Neural cell (in vitro differentiated cells): ENCODE data around the gene DMXL1. TPM values are rescaled to one million over a fixed set of nuclear protein-coding genes. Genes with fewer than 3 reads are reported as not detected.

ENCODE experiments used
- H2AFZ ChIP-seq: fragments of 200-600, 300-800 bp; sonication (generic), shearing (Covaris generic); 2 replicates; pipeline ENCODE4 v1.6.0; 2014; ENCODE audit warnings: low read depth, mild to moderate bottlenecking, antibody characterized with exemption, low read length, moderate library complexity
- H3F3A ChIP-seq: fragments of 200-600 bp; shearing (Covaris generic); 2 replicates; pipeline ENCODE4 v1.6.1; 2016; ENCODE audit warnings: mild to moderate bottlenecking, moderate library complexity, mixed read lengths, antibody characterized with exemption, low read length; ENCODE audit not compliant: insufficient read depth, poor library complexity, severe bottlenecking
- H3K27ac ChIP-seq: fragments of 200-600, 300-800 bp; sonication (generic), shearing (Covaris generic); 2 replicates; pipeline ENCODE4 v1.5.1; 2014; ENCODE audit warnings: mild to moderate bottlenecking, low read length, moderate library complexity
- H3K27me3 ChIP-seq: fragments of 300-800, 200-600 bp; sonication (generic), shearing (Covaris generic); 2 replicates; pipeline ENCODE4 v1.6.0; 2014; ENCODE audit warnings: mild to moderate bottlenecking, low read depth, low read length, moderate library complexity; ENCODE audit not compliant: insufficient read depth
- H3K36me3 ChIP-seq: fragments of 300-800, 200-600 bp; sonication (generic), shearing (Covaris generic); 2 replicates; pipeline ENCODE4 v1.5.1; 2014; ENCODE audit warnings: mild to moderate bottlenecking, antibody characterized with exemption, low read length, moderate library complexity; ENCODE audit not compliant: insufficient read depth
- H3K4me2 ChIP-seq: fragments of 300-800, 200-600 bp; sonication (generic), shearing (Covaris generic); 2 replicates; pipeline ENCODE4 v1.6.0; 2014; ENCODE audit warnings: mild to moderate bottlenecking, low read length
- H3K4me3 ChIP-seq: fragments of 300-800, 200-600 bp; sonication (generic), shearing (Covaris generic); 2 replicates; pipeline ENCODE4 v1.5.1; 2014; ENCODE audit warnings: mild to moderate bottlenecking, low read length, moderate library complexity
- H3K79me2 ChIP-seq: fragments of 200-600 bp; shearing (Covaris generic); replicated peaks from 2 replicates; pipeline ENCODE4 v1.6.0; 2014; ENCODE audit warnings: mild to moderate bottlenecking, low read length, moderate library complexity; ENCODE audit not compliant: insufficient read depth
- H3K9ac ChIP-seq: fragments of 300-800, 200-600 bp; sonication (generic), shearing (Covaris generic); 2 replicates; pipeline ENCODE4 v1.6.1; 2016; ENCODE audit warnings: mild to moderate bottlenecking, low read length, mixed read lengths
- H3K9me2 ChIP-seq: fragments of 200-600 bp; shearing (Covaris generic); 2 replicates; pipeline ENCODE4 v1.6.1; 2016; ENCODE audit warnings: mild to moderate bottlenecking, low read length, mixed read lengths; ENCODE audit not compliant: insufficient read depth
- H3K9me3 ChIP-seq: fragments of 200-600, 300-800 bp; sonication (generic), shearing (Covaris generic); 2 replicates; pipeline ENCODE4 v1.6.1; 2016; ENCODE audit warnings: mild to moderate bottlenecking, mixed run types, low read length, moderate library complexity, mixed read lengths
- H4K20me1 ChIP-seq: fragments of 200-600 bp; shearing (Covaris generic); 2 replicates; pipeline ENCODE4 v1.6.1; 2016; ENCODE audit warnings: mild to moderate bottlenecking, mixed run types; ENCODE audit not compliant: insufficient read depth
- EP300 ChIP-seq: fragments of 450-650 bp; conservative IDR thresholded peaks from 2 replicates; pipeline ENCODE4 v1.6.1; 2014; ENCODE audit warnings: antibody characterized with exemption, mild to moderate bottlenecking, moderate library complexity; ENCODE audit not compliant: poor library complexity, severe bottlenecking
- EZH2 ChIP-seq: fragments of 200-600, 300-800 bp; shearing (Covaris generic), sonication (generic); IDR thresholded peaks from 2 replicates; pipeline ENCODE4 v1.6.1; 2014; ENCODE audit warnings: antibody characterized with exemption, low read length, borderline replicate concordance, mild to moderate bottlenecking; ENCODE audit not compliant: insufficient read depth, poor library complexity, severe bottlenecking
- MXI1 ChIP-seq: fragments of 450-650 bp; conservative IDR thresholded peaks from 2 replicates; pipeline ENCODE4 v1.6.1; 2014; ENCODE audit warnings: antibody characterized with exemption, mild to moderate bottlenecking; ENCODE audit not compliant: poor library complexity, severe bottlenecking
- POLR2AphosphoS5 ChIP-seq: IDR thresholded peaks from 2 replicates; pipeline ENCODE4 v1.6.1; 2012
- RAD21 ChIP-seq: fragments of 450-650 bp; conservative IDR thresholded peaks from 2 replicates; pipeline ENCODE4 v1.6.1; 2014; ENCODE audit warnings: antibody characterized with exemption, mild to moderate bottlenecking, moderate library complexity
- SMC3 ChIP-seq: fragments of 450-650 bp; conservative IDR thresholded peaks from 2 replicates; pipeline ENCODE4 v1.6.1; 2014; ENCODE audit warnings: antibody characterized with exemption, mild to moderate bottlenecking, moderate library complexity; ENCODE audit not compliant: poor library complexity
- TAF1 ChIP-seq: IDR thresholded peaks from 2 replicates; pipeline ENCODE4 v1.6.1; 2012; ENCODE audit warnings: low read depth
- polyA plus RNA-seq: library from polyadenylated mRNA; depleted of rRNA; stranded (reverse); fragments of >200 nt; gene quantifications from 2 replicates; pipeline ENCODE4 v1.2.3, GENCODE V29; 2014
- TF ChIP-seq, protein P1 (sequence below): fragments of 450-650 bp; IDR thresholded peaks from 2 replicates; pipeline ENCODE4 v1.5.1; 2014; ENCODE audit warnings: antibody characterized with exemption, mild to moderate bottlenecking, moderate library complexity; ENCODE audit not compliant: poor library complexity, severe bottlenecking
- TF ChIP-seq, protein P2 (sequence below): IDR thresholded peaks from 2 replicates; pipeline ENCODE4 v1.6.1; 2012; ENCODE audit warnings: borderline replicate concordance

Gene DMXL1
- polyA plus RNA-seq, 1 donor from 2014 or later = 46.9 TPM

DNA sequence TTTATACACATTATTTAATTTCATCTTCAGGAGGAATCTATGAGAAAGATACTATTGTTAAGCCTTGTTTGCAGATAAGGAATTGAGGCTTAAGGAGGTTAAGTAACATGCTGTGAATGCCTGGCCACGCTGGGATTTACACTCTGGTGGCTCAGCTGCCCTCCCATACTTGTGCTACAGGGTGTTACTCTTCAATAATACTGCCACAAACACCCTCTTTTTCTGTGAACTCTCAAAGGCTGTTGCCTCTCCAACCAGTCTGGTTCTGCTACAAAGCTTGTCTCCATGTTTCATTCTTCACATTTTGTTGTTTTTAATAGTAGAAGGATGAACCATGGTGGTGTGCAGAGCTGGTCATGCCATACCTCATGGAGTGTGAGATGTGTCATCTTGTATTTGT lies 208.2 kb downstream of the DMXL1 start:
- Histone ChIP-seq H3K4me3 (no peak overlapping the region), H3K9me2 (no peaks in the 10 kb centered on the region), H3K79me2 (no peaks in the 10 kb centered on the region), H3K36me3 (no peaks in the 10 kb centered on the region), H3F3A (no peaks in the 10 kb centered on the region), H3K9ac (no peak overlapping the region), H3K4me2 (no peak overlapping the region), H3K9me3 (no peaks in the 10 kb centered on the region), H4K20me1 (no peaks in the 10 kb centered on the region), H3K27ac (no peak overlapping the region), H3K27me3 (no peaks in the 10 kb centered on the region), H2AFZ (no peak overlapping the region)
- TF ChIP-seq, protein P1, sequence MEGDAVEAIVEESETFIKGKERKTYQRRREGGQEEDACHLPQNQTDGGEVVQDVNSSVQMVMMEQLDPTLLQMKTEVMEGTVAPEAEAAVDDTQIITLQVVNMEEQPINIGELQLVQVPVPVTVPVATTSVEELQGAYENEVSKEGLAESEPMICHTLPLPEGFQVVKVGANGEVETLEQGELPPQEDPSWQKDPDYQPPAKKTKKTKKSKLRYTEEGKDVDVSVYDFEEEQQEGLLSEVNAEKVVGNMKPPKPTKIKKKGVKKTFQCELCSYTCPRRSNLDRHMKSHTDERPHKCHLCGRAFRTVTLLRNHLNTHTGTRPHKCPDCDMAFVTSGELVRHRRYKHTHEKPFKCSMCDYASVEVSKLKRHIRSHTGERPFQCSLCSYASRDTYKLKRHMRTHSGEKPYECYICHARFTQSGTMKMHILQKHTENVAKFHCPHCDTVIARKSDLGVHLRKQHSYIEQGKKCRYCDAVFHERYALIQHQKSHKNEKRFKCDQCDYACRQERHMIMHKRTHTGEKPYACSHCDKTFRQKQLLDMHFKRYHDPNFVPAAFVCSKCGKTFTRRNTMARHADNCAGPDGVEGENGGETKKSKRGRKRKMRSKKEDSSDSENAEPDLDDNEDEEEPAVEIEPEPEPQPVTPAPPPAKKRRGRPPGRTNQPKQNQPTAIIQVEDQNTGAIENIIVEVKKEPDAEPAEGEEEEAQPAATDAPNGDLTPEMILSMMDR = no peak
- no peak for TF ChIP-seq TAF1
- no peak for TF ChIP-seq EZH2
- TF ChIP-seq RAD21 = no peak
- TF ChIP-seq SMC3 = no peak
- no peak for TF ChIP-seq MXI1
- TF ChIP-seq, protein P2, sequence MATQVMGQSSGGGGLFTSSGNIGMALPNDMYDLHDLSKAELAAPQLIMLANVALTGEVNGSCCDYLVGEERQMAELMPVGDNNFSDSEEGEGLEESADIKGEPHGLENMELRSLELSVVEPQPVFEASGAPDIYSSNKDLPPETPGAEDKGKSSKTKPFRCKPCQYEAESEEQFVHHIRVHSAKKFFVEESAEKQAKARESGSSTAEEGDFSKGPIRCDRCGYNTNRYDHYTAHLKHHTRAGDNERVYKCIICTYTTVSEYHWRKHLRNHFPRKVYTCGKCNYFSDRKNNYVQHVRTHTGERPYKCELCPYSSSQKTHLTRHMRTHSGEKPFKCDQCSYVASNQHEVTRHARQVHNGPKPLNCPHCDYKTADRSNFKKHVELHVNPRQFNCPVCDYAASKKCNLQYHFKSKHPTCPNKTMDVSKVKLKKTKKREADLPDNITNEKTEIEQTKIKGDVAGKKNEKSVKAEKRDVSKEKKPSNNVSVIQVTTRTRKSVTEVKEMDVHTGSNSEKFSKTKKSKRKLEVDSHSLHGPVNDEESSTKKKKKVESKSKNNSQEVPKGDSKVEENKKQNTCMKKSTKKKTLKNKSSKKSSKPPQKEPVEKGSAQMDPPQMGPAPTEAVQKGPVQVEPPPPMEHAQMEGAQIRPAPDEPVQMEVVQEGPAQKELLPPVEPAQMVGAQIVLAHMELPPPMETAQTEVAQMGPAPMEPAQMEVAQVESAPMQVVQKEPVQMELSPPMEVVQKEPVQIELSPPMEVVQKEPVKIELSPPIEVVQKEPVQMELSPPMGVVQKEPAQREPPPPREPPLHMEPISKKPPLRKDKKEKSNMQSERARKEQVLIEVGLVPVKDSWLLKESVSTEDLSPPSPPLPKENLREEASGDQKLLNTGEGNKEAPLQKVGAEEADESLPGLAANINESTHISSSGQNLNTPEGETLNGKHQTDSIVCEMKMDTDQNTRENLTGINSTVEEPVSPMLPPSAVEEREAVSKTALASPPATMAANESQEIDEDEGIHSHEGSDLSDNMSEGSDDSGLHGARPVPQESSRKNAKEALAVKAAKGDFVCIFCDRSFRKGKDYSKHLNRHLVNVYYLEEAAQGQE = no peak
- no peak for TF ChIP-seq POLR2AphosphoS5
- no peak for TF ChIP-seq EP300

DNA sequence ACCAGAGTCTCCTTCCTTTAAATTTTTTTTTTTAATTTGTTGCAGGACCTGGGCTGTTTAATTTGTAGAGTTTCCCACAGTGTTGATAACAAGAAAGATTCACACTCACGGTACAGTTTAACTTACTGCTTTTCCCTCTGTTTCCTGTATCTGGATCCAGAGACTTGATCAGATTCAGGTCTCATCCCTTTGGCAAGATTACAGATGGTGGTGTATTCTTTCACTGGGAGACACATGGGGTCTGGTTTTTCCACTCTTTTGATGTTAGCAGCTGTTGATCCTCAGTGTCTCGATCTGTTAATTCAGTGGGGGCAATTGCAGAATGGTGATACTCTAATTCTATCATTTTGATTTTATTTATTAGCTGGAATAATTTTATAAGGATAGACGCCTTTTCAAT lies 209.5 kb downstream of the DMXL1 start:
- no peaks in the 10 kb centered on the region for H3K36me3 ChIP-seq
- H2AFZ ChIP-seq = no peak overlapping the region
- H4K20me1 ChIP-seq = no peaks in the 10 kb centered on the region
- H3K27me3 ChIP-seq = no peaks in the 10 kb centered on the region
- no peaks in the 10 kb centered on the region for H3K79me2 ChIP-seq
- H3K9me2 ChIP-seq = no peaks in the 10 kb centered on the region
- no peak overlapping the region for H3K4me3 ChIP-seq
- no peak overlapping the region for H3K4me2 ChIP-seq
- H3K27ac ChIP-seq = no peak overlapping the region
- no peak overlapping the region for H3K9ac ChIP-seq
- H3K9me3 ChIP-seq = no peaks in the 10 kb centered on the region
- H3F3A ChIP-seq = no peaks in the 10 kb centered on the region
- no peak for TF ChIP-seq EZH2
- TF ChIP-seq EP300 = no peak
- no peak for TF ChIP-seq RAD21
- no peak for TF ChIP-seq POLR2AphosphoS5
- TF ChIP-seq SMC3 = no peak
- TF ChIP-seq MXI1 = no peak
- TF ChIP-seq TAF1 = no peak
- TF ChIP-seq, protein P2 = no peak
- TF ChIP-seq, protein P1 = no peak
